HG03439 (cell line): ENCODE measurements around the gene WFDC6.
"Not testable (repeated sequence)": the region's sequence is repeated elsewhere in the genome, so short reads cannot be mapped to it uniquely, and the experiment has no call there.

Experiments
- ATAC-seq: cut with Tn5 transposase; IDR thresholded peaks from one replicate; pipeline ENCODE4 v1.9.1; 2021; ENCODE audit warnings: mild to moderate bottlenecking, moderate library complexity; ENCODE audit not compliant: unreplicated experiment

Gene WFDC6

DNA sequence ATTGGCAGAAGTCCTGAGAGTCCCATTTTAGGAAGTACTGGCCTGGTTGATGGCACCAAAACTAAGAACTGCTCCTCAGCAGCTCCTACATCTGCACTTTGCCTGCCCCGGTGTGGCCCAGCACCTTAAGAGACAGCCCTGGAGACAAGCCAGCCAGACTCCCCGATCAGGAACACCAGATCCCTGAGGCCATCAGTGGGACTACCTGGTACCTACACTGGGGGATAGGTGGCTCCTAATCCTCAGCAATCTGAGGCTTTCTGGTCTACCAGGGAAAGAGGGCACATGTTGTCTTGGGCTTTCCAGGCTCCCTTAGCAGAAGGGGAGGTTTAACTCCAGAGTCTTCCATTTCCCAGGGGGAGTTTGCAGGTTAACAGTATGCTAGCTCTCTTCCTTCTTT, at the start of gene WFDC6:
WFDC6 (minus strand) TSS at position 101 of the 400 bp plus-strand sequence; CDS start at position 26, 75 bp downstream.
- ATAC-seq = no peak

DNA sequence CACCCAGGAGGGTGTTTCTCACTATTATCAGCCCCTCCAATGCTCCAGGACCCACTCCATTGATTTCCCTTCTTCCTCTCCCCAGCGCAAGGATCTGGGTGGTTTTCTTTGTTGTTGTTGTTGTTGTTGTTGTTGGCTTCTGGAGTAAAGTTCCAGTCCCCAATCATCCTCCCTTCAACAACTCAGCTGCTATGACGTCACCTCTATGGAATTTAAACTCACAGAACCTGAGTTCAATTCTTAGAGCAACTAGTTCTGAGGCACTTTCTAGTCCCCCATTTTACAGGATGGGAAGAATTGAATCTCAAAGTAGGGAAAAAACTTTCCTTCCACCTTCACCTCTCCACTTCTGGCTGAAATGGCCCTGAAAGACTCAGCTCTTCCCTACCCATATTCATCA, 49.5 kb upstream of the WFDC6 start:
- no peak for ATAC-seq

DNA sequence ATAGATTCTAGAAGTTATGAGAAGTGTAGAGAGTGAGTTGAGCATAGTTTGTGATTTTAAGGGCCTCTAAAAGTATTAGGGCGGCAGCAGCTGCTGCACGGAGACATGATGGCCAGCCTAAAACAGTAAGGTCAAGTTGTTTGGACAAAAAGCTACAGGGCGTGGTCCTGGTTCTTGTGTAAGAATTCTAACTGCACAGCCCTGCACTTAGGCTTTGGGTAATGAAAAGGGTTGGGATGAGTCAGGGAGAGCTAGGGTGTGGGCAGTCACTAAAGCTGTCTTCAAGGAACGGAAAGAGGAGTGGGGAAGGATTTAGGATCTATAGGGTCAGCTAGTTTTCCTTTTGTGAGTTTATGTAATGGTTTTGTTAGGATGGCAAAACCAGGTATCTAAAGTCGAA, 46.7 kb upstream of the WFDC6 start:
- not testable (repeated sequence) for ATAC-seq

DNA sequence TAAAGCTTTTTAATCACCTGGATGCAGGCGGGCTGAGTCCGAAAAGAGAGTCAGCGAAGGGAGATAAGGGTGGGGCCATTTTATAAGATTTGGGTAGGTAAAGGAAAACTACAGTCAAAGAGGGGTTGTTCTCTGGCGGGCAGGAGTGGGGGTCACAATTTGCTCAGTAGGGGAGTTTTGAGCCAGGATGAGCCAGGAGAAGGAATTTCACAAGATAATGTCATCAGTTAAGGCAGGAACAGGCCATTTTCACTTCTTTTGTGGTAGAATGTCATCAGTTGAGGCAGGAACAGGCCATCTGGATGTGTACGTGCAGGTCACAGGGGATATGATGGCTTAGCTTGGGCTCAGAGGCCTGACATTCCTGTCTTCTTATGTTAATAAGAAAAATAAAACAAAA, 45.0 kb upstream of the WFDC6 start:
- ATAC-seq = not testable (repeated sequence)

DNA sequence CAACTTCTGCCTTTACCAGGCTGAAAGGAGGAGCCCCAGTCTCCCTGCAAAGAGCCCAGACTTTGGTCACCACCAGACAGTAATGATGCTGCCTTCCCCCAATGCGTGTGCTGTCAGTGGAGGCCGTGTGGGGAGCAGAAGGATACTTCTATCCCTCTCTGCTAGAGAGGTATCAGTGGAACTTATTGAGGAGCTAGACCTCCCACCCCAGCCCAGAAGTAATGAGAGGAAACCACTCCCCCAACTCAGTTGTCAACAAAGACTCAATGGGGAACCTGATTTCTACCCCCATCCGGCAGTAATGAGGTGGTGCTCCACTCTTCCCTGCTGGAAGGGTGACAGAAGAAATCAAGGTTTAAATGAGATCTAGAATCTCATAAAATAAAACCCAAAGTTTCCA, 44.2 kb upstream of the WFDC6 start:
- ATAC-seq = no peak

DNA sequence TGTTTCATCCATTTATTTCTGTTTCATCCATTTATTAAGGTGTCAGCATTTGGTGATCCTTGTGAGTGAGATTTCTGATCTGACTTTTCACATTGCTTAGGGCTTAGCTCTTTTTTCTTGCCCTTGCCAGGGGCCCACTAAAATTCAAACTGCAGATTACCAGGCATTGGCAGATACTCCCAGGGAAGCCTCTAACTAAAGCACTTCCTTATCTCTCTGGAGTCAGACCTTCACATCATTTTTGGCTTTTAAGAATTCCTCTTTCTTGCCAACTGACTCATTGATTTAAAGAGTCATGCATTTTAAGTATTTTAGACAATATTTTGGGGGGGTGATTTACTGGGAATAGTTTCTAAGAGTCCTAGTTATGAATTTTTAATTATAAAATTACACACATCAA, 42.4 kb upstream of the WFDC6 start:
- no peak for ATAC-seq

DNA sequence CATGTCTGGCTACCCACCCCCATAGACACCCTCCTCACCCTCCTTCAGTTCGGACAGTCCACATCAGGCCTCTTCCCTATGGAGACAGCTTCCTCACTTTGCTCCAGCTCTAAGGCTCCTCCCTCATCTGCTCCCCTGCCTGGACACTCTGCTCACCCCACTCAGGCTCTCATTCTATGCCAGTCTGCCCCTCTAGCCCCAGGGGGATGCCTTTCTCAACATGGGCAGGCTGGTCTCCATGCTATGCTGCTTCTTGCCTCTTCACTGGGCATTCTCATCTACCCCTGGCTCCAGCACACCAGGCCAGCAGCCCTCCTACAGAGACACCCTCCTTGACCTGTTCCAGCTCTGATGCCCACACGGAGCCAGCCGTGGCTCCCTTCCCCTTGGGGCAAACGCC, 39.9 kb upstream of the WFDC6 start, which contains the start of gene WFDC8:
WFDC8 (minus strand) TSS at position 101 of the 400 bp plus-strand sequence; CDS start at position 64, 37 bp downstream.
- no peak for ATAC-seq

DNA sequence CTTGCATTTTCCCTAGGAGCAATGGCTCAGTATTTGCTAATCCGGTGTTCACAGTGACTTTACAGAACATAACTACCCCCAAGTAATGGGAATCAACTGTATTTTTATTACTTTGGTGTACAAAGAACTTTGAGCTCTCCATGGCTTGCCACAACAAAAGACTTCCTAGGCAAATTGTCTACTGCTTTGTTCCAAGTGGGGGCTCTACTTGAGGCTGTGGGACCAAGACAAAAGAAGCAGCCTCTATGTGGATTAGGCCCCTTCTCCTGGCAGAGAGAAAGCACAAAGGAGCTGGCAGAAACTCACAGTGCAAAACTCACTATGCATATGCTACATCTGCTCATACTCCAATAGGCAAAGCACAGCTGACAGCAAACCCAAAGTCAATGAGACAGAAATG, 38.9 kb upstream of the WFDC6 start:
- ATAC-seq = no peak

DNA sequence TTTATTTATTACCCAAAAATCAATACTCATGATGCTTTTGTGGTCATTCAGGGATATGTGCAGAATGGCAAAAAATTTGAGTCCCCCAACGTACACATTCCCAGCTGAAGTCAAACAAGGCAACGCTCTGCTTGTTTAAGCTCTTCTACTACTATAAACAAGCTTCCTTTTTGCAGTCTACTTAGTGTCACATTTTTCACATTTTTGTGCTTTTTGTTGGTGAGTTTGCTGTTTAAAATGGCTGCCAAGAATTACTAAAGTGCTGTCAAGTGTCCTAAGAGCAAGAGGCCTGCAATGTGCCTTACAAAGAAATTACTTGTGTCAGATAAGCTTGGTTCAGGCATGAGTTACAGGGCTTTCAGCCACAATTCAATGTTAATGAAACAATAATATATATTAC, 37.7 kb upstream of the WFDC6 start:
- no peak for ATAC-seq

DNA sequence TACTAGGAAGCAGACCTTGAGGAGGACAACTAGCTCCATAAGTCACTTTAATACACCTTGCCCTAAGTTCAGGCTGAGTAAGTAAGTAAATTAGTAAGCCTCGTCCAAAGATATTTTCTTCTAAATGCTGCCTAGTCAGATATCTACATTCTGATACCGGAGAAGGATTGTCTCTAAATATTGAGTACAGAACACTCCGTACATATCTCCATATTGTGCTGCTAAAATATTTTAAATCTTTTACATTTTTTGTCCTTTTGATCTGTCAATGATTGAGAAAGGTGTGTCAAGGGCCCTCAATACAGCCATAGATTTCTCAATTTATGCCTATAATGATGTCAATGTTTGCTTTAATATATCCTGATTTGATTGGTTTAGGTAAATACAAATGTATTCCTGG, 36.6 kb upstream of the WFDC6 start:
- ATAC-seq = no peak

DNA sequence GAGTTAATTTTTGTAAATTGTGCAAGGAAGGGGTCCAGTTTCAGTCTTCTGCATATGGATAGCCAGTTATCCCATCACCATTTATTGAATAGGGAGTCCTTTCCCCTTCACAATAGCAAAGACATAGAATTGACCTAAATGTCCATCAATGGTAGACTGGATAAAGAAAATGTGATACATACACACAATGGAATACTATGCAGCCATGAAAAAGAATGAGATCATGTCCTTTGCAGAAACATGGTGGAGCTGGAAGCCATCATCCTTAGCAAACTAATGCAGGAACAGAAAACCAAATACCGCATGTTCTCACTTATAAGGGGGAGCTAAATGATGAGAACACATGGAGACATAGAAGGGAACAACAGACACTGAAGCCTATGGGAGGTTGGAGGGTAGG, 30.4 kb upstream of the WFDC6 start:
- not testable (repeated sequence) for ATAC-seq

DNA sequence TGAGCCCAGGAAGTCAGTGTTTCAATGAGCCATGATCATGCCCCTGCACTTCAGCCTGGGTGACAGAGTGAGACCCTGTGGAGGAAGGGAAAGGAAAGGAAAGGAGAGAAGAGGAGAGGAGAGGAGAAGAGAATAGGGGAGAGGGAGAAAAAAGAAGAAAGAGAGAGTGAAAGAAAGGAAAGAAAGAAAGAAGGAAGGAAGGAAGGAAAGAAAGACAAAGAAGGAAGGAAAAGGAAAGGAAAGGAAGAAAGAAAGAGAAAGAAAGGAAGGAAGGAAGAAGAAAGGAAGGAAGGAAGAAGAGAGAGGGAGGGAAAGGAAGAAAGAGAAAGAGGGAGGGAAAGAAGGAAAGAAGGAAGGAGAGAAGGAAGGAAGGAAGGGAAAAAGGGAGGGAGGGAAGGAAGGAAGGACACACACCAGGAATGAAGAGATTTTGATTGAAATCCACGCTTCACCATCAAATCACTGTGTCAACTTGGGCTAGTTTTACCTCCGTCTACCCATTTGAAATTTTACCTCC, 25.5 kb upstream of the WFDC6 start:
- no peak for ATAC-seq

DNA sequence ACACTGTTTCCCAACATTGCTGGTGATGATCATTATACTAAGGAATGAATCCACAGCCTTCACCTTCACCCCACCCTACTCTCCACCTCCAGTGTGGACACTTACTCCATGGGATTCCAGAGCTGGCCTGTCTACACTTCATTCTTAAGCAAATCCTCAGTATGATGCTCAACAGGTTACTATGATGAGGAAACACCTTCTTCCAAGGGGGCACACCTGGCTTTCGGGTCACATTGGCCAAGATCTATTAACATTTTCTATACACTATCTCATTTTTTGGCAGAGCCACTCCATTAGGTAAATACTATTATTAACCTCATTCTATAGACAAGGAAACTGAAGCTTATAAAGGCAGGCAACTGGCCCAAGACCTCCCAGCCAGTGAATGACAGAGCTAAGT, 15.9 kb upstream of the WFDC6 start:
- ATAC-seq = no peak

DNA sequence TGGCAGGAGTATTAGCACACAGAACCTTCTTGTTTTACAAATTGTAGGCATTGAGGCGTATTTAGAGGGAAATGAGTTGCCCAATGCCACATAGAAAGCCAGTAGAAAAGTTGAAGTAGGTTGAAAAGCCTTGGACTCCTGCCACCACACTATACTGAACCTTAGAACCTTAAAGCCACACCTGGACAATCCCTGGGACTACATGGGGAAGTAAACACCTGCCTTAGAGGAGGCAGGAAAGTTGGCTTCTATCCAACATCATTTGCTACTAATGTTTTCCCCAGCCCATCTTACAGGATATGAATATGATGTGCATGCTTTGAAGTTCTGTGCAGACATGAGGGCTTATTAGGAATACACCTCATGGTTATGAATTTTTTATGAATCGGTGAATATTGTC, 13.2 kb upstream of the WFDC6 start:
- no peak for ATAC-seq

DNA sequence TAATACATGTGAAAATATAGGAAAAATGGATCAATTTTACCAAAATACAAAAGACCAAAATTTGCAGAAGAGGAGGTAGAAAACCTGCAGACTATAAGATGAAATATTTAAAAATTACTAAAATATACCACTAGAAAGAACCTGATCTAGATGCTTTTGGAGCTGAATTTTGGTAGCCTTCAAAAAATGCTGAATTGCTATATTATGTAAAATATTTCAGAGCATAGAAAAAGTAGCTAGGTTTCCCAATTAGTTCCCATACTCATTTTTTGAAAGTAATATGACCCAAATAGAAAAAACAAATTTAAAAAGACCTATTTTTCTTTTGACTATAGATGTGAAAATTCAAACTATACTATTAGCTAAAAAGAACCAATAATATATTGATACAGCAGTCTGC, 11.5 kb upstream of the WFDC6 start:
- no peak for ATAC-seq

DNA sequence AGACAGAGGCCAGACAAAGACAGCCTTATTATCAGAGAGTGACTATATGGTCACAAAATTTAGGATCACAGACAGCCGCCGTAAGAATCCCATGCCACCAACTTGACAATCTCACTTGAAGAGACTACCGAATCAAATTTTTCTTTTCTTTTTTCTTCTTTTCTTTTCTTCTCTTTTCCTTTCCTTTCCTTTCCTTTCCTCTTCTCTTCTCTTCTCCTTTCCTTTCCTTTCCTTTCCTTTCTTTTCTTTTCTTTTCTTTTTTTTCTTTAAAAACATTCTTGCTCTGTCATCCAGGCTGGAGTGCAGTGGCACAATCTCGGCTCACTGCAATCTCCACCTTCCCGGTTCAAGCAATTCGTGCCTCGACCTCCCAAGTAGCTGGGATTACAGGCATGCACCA, 9.1 kb upstream of the WFDC6 start:
- no peak for ATAC-seq

DNA sequence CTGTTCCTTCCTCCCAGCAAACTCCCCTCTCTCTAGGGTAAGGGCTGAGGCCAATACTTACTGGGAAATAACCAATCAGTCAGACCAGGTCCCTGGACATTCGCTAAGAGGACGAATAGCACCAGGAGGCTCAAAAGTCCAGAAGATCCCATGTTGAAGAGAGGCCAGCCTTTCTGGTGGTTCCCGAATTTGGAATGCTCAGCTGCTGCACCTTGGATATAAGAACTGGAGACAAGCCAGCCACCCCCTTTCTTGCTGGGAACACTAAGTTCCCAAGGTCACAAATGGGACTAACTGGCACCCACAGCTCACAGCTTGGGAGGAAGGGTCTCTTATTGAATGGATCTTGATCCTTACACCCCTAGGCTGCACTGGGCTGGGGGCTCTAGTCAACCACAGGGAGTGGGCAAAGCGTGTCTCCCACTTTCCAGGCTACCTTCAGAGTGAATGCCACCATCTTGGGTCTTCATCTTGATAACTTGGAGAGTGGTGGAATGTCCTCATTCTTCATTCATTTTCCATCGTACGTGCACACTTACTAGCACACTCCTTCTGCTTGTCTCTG, 8.0 kb upstream of the WFDC6 start, which contains the start of gene EPPIN:
EPPIN (minus strand) TSS at position 196 of the 565 bp plus-strand sequence; CDS start at position 152, 44 bp downstream.
- no peak for ATAC-seq

DNA sequence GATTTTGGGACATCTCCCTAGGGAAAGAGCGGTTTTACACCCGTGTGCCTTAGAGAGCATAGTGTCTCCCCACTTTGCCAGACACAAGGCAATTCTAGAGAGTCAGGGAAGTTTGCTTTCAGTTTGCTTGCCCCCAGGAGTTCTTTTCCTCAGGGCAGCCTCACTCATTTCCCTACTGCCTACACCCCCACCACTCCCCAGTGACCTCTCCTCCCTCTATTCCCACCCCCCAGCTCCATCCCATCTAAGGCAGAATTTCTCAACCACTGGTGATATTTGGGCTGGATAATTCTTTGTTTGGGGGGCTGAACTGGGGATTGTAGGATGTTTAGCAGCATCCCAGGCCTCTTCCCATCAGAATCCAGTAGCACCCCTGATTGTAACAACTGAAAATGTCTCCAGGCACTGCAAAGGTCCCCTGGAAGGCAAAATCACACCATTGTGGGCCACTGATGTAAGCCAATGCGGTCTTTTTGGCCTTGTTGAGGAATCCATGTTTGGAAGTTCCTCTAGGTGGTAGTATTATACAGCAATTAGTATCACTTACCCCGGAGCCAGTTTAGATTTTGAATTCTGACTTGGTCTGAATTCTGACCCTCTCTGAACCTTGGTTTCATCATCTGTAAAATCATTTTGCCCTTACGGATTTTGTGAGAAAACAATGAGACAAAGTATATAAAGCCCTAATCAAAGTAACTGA, 6.6 kb upstream of the WFDC6 start:
- ATAC-seq = no peak

DNA sequence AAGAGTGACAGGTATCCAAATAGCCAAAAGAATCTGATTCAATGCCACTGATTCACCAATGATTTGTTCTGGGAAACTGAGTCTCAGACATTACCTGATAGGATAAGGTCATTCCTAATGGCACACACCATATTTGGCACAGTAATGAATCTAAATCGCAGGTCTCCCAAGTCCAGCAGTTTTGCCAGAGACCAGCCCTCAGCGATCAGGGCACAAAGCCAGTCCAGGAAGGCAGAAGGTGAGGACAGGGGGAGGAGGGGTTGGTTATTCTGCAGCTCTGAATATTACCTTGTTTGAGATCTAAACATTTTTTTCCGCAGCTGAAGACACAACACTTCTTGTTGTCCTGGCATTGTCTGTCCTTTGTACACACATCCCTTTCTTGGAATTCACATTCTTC, 6.1 kb upstream of the WFDC6 start:
- no peak for ATAC-seq

DNA sequence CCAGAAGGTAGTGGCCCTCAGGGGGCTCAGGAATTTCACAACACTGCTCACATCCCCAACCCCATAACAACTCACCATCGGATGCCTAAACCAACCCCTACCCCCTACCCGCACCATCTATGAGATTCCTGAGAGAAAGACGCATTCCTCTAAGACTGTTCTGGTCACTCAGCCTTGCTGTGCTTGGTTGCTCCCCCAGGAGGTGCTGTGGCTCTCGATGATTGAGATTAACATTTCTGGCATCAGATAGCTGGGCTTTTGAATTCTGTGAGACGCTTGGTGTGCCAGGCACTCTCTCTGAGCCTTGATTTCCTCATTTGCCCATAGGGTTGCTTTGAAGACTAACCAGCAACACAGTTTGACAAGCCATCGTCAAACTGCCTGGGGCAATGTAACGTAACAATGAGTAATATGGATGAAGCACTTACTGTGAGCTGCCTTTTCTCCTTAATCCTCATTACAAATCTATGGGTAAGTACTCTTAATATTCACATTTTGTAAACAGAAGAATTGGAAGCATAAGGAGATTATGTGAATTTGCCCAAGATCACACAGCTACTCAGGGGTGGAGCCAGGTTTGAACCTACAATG, 978 bp downstream of the WFDC6 start:
- no peak for ATAC-seq

DNA sequence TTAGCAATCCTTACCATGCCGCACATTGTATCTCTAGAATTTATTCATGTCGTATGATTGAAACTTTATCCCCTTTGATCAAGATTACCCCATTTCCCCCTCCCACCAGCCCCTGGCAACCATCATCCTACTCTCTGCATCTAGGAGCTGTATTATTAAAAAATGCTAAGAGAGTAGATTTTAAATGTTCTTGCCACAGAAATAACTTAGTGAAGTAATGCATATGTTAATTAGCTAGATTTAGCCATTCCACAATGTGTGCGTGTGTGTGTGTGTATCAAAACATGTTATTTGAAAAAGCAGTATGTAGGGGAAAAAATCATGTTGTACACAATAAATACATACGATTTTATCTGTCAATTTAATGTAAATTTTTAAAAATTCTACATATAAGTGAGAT, 12.0 kb downstream of the WFDC6 start:
- no peak for ATAC-seq

DNA sequence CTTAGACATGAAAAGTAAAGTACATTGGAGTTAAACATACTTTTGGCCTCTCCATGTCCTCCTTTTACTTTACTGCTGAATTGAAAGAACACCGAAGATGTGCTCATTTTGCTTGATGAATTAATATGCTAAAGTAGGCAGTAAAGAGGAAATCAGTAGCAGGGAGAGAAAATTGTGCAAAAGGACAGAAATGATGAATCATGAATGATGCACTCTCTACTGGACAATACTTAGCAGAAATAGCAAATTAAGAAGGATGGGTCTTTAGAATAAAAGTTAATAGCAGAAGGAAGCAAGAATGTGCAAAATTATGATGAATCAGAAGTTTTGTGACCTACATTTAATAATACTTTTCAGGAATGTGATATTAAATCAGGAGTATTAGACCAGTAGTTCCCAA, 15.5 kb downstream of the WFDC6 start:
- no peak for ATAC-seq
